Activated CD4-positive, alpha-beta T cell treated with anti-CD3 and anti-CD28 coated beads for 1 hour (primary cell): ENCODE measurements around the gene GNG3.
A peak's percentile ranks its signal among the peaks of the same experiment; 100 is the strongest.
"Not testable (repeated sequence)": the region's sequence is repeated elsewhere in the genome, so short reads cannot be mapped to it uniquely, and the experiment has no call there.

Experiments
- DNase-seq: peaks from one replicate; pipeline ENCODE4 v3.0.0-alpha.2; 2020

Gene GNG3

DNA sequence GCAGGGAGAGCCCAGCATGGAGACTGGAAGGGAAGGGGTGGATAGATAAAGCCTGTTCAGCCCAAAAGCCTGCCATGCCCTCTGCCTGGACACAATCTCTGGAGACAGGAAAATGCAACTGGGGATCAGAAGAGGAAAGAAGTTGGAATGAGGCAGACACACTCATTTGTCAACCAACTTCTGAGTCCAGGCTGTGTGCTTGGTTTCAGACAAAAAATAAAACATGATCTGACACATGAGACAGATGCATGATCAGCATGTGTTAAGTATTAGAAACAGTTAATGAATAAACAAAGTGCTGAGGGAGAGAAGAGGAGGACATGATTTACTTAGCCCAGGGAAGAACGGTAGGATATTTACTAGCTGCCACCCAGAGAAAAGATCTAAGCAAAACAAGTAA is 19.0 kb upstream of the GNG3 start:
- no peak for DNase-seq

DNA sequence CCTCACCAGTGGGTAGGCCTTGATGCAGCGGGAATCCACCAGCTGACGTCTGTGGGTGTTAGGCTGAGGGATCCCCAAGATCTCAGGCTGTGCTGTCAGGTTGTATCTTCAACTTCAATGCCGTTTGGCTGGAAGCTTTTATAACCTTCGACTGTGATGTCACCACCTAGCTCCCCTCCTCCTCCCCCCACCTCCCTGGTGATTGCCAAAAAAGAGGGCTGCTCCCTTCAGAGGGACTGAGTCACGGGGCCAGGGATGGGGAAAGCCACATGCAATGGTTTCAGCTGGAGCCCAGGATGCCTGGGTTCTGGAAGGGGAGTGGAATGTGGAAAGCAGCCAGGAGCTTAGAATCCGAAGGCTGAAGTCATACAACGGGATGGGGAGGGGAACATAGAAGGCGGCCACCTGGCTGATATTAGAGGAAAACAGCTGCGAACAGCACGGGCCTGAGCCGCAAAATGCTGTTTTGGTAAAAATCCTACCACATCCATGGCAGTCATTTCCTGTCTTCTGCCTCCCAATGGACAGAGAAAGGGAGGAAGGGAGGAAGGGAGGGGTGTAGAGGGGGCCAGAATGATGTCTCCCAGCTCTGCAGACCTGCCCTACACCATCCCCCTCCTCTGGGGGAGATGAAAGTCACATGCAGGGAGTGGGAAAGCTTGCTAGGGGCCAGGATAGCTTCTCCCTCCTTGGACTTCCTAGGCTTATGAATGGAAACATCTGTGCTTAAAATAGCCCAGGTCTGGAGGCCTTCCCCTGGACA is 17.9 kb upstream of the GNG3 start, which contains the start of gene LRRN4CL:
Gene LRRN4CL, minus strand, starts transcription at position 110 of the 763 bp plus-strand sequence. CDS start 1,022 bp downstream, outside the sequence.
- no peak for DNase-seq

DNA sequence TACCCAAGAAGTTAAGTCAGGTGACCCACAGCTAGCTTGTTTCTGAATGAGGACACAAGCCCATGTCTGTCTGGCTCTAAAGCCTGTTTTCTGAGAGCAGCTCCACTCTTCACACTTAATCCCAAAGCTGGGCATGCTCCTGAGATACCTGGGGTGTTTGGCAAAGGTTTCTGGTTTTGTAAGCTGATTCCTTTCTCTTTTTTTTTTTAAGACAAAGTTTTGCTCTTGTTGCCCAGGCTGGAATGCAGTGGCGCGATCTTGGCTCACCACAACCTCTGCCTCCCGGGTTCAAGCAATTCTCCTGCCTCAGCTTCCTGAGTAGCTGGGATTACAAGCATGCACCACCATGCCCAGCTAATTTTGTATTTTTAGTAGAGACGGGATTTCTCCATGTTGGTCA is 13.9 kb upstream of the GNG3 start:
- not testable (repeated sequence) for DNase-seq

DNA sequence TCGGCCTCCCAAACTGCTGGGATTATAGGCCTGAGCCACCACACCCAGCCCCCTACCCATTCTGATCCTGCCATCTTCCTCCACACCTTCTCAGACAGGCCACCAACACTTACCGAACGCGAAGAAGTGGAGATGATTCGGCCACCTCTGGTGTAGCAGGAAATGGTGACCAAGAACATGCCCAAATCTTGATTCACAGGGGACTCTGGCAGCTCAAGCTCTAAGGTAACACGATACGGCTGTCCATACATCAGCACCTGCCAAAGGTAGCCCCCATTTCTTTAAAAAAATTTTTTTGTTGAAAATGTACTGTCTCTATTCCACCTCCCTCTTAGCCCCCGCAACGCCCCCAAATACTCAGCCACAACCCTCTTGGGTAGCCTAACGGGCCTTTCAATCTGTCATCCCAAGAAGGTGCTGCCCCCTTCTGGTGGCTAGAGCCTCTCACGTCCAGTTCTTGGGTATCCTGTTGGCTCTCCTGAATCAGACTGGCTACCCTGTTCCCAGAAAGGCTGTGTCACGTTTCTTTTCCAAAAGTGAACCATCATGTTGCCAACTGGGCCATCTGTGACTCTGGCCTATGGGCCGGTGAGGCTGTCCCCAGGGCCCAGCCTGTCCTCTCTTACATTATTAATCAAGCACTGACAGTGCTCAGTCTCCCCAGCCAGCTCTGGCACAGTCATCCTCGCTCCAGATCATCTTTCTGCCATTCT is 12.9 kb upstream of the GNG3 start:
- peak; percentile 59 for DNase-seq

DNA sequence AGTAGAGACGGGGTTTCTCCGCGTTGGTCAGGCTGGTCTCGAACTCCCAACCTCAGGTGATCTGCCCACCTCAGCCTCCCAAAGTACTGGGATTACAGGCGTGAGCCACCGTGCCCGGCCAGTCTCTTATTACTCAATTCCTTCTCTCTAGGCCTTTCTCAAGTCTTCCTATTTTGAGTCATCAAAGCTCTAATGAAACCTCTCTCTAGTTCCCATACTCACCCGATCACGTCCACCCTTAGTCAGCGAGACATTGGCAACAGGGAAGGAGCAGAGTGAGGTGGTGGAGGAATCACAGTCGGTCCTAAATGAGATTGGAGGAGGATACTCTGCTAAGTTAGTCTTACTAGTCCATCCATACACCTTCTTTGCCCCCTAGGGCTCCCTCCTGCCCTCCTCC is 5.2 kb upstream of the GNG3 start:
- no peak for DNase-seq

DNA sequence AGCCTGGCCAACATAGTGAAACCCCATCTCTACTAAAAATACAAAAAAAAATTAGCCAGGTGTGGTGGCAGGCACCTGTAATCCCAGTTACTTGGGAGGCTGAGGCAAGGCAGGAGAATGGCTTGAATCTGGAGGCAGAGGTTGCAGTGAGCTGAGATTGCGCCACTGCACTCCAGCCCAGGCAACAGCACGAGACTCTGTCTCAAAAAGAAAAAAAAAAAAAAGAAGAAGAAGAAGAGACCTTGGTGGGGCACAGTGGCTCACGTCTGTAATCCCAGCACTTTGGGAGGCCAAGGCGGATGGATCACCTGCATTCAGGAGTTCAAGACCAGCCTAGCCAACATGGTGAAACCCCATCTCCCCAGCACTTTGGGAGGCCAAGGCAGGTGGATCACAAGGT is 3.6 kb upstream of the GNG3 start:
- DNase-seq, result not testable (repeated sequence)

DNA sequence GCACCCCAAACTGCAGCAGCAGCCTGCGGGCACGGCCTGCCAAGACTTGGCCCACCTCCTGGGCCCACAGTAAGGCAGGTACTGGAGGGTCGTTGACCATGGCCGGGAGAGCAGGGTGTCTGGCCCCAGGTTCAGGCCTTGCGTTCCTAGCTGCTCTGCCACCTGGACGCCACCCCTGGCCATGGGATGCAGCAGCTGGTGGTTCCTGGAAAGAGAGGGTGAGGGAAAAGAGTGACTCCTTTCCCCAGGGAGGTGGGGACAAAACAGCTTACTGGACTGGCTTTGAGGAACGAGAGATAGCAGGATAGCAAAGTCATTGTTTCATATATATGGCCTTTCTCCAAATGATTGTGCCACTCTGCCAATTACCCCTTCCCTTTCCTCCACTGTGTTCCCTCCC is 2.1 kb upstream of the GNG3 start:
- no peak for DNase-seq

DNA sequence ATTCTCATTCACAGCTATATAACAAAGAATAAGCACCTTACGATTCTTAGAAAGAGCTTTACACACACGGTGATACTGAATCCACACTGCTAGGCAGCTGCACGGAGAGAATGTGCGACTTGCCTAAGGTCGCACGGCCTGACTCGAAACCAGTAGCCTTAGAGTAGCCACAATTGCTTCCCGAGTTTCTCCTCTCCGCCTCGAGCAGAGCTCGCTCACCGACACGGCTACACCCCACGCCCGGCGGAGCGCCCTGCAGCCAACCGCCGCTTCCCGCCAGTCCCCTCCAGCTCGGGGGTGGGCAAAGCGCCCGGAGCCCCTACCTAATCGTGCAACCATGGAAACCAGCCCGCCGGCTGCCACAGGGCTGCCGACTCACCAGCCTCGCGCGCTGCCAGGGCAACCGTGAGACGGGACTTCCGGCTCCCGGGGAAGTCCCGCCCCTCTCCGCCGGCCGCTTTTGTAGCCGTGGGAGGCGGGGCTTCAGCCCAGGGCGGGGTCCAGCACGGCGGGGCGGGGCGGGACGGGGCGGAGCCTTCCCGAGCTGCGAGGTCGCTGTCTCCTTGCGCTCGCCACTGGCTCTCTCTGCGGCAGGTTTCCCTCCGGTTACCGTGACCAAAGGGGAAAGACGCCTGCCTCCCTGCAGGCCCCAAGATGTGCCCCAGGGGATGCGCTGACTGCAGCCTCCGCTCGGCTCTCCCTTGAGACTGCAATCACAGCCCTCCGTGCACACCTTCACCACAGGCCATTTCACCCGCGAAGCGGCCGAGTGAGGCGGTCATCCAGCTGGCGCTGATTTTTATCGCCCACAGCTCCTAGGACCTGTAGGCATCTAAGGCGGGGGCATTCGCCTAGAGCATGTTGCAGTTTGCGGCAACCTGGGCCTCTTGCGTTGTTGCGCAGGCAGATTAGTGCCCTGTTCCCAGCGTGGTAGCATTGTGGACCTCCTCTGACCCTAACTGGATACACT is 1.3 kb upstream of the GNG3 start:
- DNase-seq, result peak; percentile 93

DNA sequence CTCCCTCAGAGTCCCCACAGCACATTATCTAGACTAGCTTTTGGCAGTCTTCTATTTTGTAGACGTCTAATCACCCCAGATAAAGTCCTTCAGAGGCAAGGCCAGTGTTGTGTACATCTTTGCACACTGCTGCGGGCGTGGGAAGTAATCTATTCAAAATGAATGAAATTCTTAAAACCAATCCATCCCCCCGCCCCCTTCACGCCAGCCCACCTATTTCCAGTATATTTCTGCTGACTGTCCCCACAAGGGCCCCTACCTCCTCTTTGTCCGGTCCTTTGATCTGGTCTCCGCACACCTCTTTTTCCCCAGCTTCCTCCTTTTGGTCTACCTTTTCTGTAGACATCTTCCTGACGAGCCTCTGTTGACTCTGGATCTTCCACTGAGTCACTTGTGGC is 627 bp upstream of the GNG3 start:
- no peak for DNase-seq

DNA sequence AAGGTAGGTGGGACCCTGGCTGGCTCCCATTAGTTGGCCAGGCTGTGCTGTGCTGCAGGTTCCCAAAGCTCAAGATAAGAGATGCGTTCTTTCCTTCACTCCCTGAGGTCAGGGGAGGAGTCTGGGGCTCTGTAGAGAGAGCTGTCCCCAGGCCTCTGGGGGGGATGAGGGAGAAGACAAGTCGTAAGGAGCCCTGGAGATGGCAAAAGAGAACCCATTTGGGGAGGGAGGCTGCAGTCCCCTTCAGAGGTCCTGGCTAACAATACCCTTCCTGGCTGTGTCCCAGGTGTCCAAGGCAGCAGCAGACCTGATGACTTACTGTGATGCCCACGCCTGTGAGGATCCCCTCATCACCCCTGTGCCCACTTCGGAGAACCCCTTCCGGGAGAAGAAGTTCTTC is 916 bp downstream of the GNG3 start:
- DNase-seq, result no peak

DNA sequence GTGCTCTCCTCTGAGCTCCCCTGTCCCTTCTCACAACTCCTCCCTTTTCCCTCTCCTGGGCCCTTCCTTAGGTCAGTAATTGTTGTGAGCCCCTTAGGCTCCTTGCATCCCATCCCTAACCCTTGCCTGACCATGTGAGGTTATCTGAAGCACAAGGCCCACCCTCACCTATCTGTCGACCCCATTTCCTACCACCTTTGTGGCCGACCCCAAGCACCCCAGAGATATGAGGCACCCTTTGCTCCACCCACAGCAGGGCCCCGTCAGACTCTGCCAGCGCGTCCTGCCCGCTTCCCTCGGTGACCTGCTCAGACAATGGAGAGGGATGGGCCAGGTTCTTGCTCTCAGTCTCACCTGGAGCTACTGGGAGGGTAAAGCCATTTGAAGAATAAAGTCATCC is 1.3 kb downstream of the GNG3 start:
- DNase-seq, result peak; percentile 28

DNA sequence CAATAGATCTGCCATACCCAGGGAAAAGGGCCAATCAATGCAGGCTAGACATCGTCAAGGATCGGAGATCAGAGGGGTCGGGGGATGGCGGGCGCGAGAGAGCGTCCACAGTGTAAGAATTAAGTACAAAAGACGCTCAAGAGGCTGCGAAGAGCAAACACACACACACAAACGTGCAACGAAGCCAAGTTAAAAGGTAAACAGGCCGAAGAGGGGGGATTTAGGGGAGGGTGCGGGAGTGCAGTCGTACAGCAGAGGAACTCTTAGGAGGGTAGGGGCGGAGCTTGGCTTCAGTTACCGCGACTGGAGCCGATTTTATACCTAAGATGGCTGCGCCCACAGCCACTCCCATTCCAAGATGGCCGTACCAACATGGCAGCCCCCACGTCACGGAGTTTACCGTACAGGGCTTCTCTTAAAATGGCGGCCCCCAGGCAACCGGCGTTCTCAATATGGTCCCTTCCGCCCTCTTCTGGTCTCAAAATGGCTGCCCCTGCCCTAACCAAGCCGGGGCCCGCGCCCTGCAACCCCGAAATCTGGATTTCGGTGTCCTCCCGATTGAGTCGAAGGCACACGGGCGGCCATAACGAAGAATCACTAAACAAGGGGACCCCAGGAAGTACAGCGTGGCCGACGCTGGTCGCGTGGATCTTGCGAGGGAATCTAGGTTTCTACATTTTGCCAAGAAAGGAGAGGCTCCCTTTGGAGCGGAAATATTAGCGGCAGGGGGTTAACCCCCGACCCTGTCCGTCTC is 1.9 kb downstream of the GNG3 start:
- peak; percentile 95 for DNase-seq

DNA sequence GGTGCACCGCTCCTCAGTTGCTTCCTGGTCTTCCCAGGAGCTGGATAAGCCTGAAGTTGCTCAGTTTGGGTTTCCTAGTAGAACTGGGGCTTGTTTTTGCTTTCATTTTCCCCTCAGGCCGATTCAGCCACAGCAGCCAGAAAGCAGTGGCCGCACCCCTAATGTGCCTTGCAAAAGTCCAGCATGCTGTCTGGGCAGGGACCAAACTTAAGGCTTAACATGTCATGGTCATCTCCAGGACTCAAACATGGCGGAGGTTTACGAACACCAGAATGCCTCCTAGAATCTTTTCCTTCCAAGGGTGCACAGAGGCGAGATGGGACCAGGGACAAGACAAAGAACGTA is 2.5 kb downstream of the GNG3 start:
- DNase-seq, result no peak

DNA sequence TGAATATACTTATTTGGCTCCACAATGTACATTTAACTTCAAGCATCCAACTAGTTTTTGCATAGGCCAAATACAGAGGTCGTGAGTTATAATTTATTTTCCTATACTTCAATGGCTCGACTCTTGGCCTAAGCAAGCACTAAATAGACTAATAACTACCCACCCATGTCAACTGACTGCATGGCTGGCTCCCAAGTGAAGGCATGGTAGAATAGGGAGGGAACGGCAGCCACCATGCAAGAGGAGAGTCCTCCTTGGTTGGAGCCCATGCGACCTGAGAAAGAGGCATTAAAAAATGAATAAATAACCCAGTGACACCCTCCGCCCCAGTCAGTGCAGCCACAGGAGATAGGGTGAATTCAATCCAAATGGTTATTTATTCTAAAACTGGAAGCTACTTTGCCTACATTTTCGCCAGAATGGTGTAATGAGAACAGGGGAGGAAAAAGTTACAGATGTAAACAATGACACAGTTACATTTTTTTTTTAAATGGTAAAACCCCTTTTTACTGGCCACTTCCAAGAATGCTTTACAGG is 4.9 kb downstream of the GNG3 start:
- no peak for DNase-seq

DNA sequence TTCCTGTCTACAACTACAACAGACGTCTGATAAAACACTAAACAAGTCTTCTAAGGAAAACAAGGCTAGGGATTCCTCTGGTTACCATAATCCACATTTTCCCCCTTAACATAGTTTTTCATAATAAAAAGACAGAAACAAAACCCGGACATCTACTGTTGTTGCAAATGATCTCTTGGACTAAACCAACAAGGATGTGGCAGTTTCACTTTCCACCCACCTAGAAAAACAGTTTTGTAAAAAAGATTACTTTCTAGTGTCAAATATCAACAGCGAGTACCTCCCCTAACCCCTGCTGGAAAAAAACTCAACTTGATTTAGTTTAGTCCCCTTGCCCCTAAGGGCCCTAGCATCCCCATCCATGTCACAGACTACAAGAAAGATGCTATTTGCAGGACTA is 5.4 kb downstream of the GNG3 start:
- no peak for DNase-seq

DNA sequence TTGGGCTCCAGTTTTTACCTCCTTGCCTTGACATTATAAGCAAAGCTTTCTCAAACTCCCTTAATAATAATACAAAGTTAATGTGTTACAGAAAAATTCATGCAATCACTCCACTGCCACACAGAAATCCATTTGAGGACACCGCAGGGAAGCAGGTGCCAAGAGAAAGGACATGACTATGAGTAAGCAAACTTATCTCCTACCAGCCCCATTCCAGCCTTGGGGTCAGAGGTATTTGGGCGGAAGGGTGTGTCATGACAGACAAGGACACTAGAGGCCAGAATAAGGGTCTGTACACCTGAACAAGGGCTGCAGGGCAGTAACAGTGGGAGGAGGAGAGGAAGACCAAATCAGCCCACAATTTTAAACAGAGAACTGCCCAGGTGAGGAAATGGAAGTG is 5.9 kb downstream of the GNG3 start:
- no peak for DNase-seq

DNA sequence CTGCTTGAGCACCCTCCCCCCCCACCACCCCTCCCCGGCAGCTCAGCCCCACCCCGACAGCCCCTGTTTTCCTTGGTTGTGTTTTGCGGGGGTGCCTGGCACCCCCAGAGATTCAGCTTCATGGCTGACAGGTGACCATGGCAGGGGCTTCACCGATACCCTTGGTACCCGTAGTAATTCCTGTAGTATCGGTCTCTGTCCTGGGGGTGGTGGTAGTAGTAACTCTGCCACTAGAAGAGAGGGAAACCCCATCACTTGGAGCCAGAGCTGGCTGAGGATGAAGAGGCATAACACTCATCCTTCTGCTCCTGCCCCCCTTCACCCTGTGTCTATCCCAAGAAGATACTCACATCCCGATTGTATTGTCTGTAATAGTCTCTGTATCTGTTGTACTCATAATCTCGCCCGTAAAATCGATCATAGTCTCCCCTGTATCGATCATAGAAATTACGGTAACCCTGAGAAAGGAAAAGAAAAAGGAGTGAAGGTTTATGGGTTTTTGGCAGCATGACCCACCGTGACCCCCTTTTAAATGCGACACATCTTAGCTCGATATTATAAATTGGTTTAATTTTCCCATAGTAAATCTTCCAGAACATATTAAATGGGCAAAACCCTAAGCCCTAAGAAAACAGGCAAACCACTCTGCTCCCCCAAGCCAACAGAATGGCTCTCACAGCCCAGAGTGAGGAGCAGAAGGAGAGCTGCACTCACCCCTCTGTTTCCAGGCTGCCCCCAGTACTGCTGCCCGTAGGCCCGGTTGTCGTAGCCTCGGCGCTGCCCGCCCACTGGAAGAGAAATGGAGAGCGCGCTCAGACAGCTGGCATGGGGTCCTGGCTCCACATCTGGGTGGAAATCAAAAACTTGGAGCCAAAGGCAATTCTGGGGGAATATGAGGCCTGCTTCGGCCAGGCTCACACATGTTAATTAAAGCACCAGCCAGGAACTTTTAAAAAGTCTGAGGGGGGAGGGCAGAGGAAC is 8.0 kb downstream of the GNG3 start:
- DNase-seq, result no peak

DNA sequence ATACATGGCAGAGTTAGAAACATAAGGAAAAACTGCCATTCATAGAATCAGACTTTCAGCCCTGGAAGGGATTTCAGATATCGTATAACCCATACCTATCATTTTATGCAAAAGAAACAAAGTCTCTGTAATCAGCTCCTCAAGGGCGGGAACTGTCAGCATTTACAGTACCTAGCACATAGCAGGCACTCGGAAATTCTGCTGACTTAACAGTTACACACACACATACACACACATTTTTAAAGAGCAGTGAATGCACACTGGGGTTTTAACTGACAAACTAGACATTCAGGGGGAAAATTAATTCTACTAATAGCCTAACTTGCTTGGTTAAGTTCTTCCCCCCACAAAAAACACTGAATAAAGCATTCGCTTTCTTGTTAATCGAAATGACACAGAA is 8.7 kb downstream of the GNG3 start:
- no peak for DNase-seq

DNA sequence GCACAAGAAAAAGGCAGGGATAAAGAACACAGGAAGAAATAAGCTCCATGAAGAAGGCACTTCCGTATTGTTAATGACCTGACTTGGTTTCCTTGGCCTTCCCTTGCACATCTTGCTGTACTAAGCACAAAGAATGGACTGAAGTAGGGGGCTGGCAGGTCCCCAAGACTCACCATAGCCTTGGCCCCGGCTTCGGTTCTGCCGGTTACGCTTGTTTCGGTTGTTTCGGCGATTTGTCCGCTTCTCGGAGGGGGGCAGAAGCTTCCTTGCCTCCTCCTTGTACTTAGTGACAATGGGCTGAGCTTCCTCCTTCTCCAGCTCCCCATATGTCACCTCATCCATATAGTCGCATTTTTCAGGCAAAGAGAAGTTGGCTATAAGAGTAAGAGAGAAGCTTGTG is 9.3 kb downstream of the GNG3 start:
- no peak for DNase-seq

DNA sequence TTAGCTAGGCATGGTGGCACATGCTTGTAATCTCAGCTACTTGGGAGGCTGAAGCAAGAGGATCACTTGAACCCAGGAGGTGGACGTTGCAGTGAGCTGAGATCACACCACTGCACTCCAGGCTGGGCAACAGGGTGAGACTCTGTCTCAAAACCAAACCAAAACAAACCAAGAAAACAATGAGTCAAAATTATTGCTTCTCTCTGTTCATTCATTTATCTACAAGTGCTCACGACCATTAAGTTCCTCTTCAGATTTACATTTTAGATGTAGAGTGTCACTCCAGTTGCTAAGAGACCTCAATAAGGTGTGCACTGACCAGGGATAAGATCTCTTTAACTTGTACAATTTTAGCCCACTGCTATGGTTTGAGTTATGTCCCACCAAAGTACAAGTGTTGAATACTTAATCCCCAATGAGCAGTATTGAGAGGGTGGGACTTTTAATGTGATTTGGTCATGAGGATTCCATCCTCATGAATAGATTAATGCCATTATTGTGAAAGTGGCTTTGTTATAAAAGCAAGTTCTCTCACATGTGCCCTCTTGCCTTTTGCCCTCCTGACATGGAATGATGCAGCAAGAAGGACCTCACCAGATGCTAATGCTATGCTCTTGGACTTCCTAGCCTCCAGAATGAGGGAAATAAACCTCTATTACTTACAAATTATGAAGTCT is 12.0 kb downstream of the GNG3 start:
- DNase-seq, result no peak

DNA sequence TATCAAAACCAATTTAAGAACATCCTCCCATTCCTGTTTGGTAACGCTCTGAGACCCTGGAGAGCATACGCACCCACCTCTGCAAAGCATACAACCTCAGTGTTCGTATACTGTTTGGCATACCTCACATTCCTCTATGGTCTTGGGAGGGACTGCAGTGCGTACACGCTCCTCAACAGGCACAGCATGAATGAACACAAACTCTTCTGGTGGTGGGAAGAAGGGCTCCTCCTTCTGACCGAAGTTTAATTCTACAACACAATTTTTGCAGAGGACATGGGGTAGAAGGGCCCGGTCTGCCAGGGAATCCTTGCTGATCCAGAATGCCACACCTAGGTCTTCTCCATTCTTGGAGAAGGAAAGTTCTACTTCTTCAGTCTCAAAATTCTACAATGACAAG is 14.5 kb downstream of the GNG3 start:
- DNase-seq, result no peak
